ENCODE measurements around the gene GPR108. TPM values are rescaled to one million over a fixed set of nuclear protein-coding genes. Genes with fewer than 3 reads are reported as not detected.

The GPR108 gene
- total RNA-seq, 1 donor from 2014 or later = 65.9 TPM

- ATAC-seq = peak; percentile 1
Observed at GRCh38 chr19:6736169-6736916, 1.0 kb downstream of the GPR108 start.

DNA sequence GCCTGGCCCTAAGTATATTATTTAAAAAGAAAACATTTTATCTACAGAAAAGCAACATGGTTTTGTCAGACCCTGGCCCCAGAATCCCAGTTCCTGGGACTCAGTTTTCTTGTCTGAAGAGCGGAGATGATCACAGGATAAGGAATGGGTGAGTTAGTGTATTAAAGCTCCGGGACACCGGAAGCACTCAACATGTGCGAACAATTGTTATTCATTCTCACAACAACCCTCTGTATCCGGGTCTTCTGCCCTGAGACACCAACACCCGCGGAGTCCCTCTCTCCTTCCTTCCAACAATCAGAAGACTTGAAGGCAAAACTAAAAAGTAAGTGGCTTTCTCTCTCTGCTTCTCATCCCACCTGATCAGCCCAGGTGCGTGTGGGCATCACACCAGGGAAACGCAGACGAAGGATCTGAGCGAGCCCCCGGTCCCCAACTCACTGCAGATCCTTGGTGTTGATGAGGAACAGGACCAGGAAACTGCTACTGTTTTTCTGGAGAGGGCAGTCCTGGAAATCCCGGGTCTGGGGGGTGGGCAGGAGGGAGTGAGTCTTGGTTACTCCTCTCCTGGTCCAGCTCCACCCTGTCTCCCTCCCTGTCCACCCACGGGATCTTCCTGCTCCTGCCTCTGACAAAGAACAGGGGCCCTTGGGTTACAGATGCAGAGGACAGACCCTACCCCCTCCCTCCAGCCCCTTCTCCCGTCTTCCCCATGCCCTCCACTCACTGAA, 2.0 kb downstream of the GPR108 start:
- no peak for ATAC-seq

GRCh38 chr19:6734096-6734696, 3.2 kb downstream of the GPR108 start:
- no peak for ATAC-seq

DNA sequence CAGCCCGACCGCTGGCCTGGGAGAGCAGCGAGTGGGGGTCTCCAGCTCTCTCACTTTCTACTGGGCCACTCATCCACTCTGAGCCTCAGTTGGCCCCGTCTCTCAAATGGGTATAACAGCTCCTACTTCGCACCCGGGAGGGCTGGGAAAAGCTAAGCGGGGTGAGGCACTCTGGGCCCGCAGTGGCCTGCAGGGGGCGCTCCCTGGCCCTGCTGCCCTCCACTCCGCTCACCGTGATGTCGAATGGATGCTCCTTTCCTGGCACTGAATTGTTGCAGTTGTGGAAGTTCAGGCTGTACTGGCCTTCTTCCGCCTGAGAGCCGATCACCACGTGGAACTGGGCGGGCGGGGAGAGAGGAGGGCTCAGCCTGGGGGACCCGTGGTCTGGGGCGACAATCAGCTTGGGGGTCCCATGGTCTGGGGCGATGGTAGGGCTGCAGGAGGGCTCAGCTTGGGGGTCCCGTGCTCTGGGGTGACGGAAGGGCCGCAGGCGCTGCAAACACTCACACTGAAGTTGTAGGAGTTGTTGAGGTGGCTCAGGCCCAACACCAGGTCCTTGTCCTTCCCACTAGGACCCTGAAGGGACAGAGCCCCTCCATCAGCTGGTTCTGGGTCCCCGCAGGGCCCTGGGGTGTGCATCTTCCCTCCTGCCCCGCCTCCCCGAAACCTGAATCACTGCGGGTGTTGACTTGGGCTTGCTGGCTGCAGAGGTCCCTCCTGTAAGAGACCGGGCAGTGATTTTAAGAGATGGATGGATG, 3.9 kb downstream of the GPR108 start:
- ATAC-seq = no peak

DNA sequence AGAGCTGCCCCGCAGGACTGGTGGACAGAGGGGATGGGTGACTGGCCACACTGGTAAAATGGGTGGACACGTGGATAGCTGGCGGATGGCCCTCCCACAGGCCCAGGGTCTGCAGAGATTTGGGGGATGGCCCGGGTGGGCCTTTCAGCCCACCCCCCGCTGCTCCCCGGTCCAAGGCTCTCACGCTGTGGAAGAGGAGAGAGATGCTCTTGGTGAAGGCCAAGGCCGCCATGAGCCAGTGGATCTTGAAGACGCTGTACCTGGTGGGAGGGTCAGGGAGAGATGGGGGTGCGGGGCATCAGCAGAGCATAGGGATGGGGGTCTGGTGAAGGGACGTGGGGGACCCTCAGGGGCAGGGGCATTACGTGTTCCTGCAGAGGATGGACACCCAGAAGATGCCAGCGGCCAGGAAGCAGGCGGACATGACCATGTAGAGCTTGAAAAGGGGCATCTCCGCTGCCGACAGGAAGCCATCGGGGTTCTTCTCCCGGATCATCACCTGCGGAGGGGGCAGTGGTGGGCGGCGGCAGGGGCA, 4.5 kb downstream of the GPR108 start:
- no peak for ATAC-seq

GRCh38 chr19:6731822-6732221, 5.6 kb downstream of the GPR108 start:
- ATAC-seq = no peak

- ATAC-seq = no peak
Observed at GRCh38 chr19:6730941-6731670, 6.3 kb downstream of the GPR108 start.

DNA sequence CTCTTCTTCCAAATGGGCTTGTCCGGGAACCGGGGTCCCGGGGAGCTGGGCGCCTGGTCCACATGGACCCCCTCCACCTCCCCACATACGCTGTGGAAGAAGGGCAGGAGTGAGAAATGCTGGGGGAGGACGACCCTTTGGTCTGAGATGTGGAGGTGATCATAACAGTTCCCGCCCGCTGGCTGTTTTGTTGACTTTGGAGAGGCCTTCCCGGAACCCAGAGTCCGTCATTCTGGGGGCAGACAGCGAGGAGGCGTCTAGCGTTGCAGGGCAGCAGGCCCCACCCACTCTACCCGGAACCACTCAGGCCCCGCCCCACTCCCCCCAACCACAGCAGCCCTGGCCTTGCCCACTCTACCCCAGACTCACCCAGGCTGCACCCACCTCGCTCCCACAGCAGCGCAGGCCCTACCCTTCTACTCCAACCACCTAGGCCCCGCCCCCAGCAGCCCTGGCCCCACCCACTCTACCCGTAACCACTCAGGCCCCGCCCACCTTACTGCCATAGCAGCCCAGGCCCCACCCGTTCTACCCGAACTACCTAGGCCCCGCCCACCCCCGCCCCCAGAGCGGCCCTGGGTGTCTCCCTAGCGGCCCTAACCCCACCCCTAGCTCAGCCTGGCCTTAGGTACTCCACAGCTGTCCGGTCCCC, 7.1 kb downstream of the GPR108 start:
- ATAC-seq = peak; percentile 49

DNA sequence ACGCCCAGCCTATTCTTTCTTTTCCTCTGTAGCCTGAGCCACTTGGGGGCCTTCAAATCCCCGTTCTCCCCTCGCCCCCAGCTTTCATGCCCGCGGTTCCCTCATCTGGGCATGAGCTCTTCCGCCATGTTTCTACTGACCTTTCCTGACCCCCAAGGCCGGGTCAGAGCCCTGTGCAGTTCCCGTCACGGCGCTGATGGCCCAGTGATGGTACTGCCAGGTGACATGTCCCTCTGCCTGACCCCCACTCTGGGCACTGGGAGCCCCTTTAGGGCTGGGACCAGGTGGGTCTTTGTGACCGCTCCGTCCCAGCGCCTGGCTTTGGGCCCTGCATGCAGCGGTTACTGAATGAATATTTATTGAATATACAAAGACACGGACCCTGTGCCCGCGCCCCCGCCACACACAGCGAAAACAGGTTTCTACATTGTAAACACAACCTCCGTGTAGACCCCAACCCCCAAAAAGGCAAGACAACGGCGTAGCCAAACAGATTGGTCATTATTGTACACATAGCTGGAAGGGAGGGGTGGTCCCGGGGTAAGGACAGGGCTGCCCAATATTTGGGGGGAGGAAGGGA, 7.7 kb downstream of the GPR108 start:
- ATAC-seq = no peak

DNA sequence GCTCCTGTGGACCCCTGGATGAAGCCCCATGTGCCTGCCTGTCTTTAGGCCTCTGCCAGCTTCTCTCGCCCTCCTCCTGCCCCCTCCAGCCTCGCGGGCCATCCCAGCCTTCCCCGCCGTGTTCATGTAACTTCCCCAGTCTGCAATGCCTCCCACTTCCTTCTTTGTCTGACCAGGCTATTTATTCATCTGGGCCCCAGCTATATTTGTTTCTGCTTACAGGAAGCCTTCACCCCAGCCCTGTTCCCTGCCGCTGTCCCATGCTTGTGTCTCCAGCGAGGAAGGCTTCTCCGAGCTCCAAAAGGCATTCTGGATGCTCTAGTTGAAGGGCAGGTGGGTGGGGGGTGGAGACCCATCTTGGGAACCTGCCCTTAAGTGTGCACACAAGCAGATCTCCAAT, 9.0 kb downstream of the GPR108 start:
- ATAC-seq = no peak

DNA sequence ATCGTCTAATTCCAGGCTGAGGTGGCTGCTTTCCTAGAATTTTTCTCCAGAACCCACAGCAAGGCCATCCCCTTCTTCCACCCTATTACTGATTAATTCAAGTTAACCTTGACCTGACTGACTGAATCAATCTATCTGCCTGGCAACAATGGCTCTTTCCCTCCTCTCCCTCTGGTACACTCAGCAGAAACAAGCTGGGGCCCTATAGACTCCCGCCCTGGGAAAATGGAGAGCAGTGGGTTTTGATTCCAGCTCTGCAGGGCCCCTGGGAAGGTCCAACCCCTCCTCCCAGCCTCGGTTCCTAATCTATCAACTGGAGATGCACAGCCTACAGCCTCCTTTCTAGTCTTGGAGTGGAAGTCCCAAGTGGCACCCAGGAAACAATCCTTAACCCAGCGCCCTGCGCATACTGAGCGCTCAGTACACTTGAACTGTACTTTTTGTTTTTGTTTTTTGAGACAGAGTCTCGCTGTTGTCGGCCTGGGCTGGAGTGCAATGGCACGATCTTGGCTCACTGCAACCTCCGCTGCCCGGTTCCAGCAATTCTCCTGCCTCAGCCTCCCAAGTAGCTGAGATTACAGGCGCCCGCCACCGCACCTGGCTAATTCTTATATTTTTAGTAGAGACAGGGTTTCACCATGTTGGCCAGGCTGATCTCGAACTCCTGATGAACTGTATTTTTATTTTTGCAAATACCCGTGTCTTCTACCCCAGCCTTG, 11.7 kb downstream of the GPR108 start:
- ATAC-seq = no peak

DNA sequence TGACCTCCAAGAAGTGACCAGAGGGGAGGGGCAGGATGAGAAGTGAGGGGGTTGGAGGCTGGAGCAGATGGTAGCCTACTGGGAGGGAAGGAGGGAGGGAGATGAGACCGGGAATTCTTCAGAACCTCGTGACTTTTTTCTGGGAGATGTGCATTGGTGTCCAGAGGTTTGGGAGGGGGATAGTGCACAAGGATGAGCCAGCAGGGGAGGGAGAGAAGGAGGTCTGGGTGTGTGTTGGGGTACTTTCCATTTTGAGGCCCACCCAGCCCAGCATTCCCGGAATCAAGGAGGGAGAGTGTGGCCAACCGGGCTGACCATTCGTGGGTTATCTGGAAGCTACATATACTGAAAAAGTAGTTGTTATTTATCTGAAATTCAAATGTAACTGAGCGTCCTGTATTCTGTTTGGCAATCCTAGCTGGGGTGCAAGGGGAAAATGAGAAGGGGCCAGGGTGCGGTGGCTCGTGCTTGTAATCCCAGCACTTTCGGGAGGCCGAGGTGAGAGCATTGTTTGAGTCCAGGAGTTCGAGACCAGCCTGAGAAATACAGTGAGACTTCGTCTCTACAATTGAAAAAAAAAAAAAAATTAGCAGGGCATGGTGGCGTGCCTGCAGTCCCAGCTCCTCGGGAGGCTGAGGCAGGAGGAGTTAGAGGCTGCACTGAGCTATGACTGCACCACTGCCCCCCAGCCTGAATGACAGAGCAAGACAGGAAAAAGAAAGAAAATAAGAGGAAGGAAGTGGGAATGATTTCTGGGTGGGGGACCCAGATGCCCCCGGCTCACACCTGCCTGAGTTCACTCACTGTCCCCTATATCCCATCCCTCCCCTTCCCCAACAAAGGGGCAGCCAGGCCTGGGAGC, 12.5 kb downstream of the GPR108 start:
- ATAC-seq = no peak

DNA sequence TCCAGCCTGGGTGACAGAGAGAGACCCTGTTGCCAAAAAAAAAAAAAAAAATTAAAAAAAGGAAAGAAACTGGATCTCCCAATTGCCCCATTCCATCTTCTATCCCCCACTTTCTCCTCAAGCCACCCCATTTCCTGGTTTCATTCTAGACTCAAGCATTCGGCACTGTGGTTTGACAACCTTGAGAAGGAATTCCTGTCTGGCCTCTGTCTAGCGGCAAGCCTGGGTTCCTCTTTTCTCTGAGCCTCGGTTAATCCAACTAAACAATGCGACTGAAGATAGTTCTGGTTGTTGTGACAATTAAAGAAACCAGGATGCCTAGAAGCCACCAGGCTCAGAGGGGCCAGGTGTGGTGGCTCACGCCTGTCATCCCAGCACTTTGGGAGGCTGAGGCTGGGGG, 13.6 kb downstream of the GPR108 start:
- no peak for ATAC-seq

- no peak for ATAC-seq
Observed at GRCh38 chr19:6723108-6723618, 14.2 kb downstream of the GPR108 start.

GRCh38 chr19:6721773-6722172, 15.6 kb downstream of the GPR108 start:
- ATAC-seq = no peak

DNA sequence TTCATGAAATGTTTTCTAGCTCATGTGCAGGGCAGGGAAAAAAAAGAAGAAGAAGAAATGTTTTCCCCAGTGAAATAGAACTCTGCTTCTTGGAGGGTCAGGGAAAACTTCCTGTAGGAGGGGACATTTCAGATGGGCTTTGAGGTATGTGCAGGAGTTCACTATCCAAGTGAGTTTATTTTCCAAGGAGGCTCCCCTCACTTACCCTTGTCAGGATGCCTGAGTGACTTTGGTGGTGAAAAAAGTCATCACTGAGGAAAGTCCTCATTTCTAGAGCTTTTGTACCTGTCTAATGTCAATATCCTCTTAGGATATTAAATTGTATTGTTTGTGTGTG, 16.3 kb downstream of the GPR108 start:
- no peak for ATAC-seq

DNA sequence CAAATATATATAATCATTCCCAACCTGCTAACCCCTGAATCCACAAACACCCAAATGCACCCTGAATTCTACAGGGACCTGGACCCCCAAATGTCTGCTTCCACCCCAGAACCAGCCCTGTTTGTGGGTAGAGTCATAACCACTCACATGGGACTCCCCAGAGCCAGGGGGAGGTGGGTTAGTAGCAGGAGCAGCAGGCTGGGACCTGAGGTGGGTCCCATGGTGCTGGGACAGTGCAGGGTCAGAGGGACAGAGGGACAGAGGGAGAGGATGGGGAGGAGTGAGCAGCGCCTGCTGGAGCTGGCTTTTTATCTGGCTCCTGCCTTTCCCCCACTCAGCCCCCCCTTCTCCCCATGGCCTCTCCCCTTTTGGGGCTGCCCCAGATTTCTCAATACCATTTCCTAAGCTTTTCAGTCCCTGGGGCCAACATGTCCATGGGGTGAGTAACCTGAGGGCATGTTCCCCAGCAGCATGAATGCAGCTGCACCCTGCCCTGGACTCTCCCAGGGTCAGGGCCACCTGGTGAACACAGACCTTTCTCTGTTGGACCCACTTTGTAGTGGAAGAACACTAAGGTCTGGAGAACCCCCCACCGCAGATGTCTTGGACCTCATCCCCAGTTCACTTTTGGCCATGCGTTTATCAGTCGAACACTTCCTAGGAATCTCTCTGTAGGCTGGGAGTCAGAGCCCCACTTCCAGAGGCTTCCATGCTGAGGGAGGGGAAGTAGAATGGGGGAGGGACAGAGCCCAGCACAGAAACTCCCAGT, 16.8 kb downstream of the GPR108 start, which contains the start of gene C3:
Gene C3 (minus strand): TSS at position 282 of the 769 bp plus-strand sequence. CDS start 61 bp downstream, at position 221.
- peak; percentile 33 for ATAC-seq

DNA sequence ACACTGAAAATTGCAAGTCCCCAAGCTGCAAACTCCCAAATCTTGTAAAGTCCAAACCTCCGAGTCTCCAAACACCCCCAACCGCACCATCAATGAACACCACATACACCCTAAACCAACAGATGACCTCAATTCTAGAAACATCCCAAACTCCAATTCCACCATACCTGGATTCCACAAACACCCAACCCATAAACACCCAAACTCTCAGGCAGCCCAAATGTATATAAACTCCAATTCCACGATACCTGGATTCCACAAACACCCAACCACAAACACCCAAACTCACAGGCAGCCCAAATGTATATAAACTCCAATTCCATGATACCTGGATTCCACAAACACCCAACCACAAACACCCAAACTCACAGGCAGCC, 17.4 kb downstream of the GPR108 start:
- no peak for ATAC-seq

- no peak for ATAC-seq
Observed at GRCh38 chr19:6719540-6719861, 17.9 kb downstream of the GPR108 start.
